Left hindlimb (tissue), 1 donor: ENCODE data around the gene MYEOV.

Experiments
- DNase-seq: peaks from one replicate; pipeline ENCODE4 v3.0.0-alpha.2; 2018

The MYEOV gene

GRCh38 chr11:69302447-69303020, 8.6 kb downstream of the MYEOV start:
- DNase-seq: no peak

GRCh38 chr11:69303427-69303826, 9.5 kb downstream of the MYEOV start:
- no peak for DNase-seq

- no peak for DNase-seq
Measured at GRCh38 chr11:69304258-69304657, 10.3 kb downstream of the MYEOV start.

- no peak for DNase-seq
Measured at GRCh38 chr11:69304686-69305085, 10.7 kb downstream of the MYEOV start.

- peak; percentile 31 for DNase-seq
Measured at GRCh38 chr11:69305885-69306540, 12.1 kb downstream of the MYEOV start.

GRCh38 chr11:69306821-69307220, 12.9 kb downstream of the MYEOV start:
- DNase-seq: peak; percentile 8

- DNase-seq: peak; percentile 30
Measured at GRCh38 chr11:69307421-69307820, 13.5 kb downstream of the MYEOV start.

GRCh38 chr11:69307871-69308431, 14.0 kb downstream of the MYEOV start:
- no peak for DNase-seq

GRCh38 chr11:69308491-69308911, 14.5 kb downstream of the MYEOV start:
- DNase-seq: peak; percentile 34

- peak; percentile 20 for DNase-seq
Measured at GRCh38 chr11:69308936-69309615, 15.1 kb downstream of the MYEOV start.

- DNase-seq: peak; percentile 58
Measured at GRCh38 chr11:69309631-69310280, 15.8 kb downstream of the MYEOV start.

GRCh38 chr11:69310351-69310750, 16.4 kb downstream of the MYEOV start:
- no peak for DNase-seq

GRCh38 chr11:69310934-69311766, 17.2 kb downstream of the MYEOV start:
- DNase-seq: peak; percentile 21

GRCh38 chr11:69311767-69312385, 17.9 kb downstream of the MYEOV start:
- DNase-seq: peak; percentile 76

- peak; percentile 74 for DNase-seq
Measured at GRCh38 chr11:69312453-69313404, 18.8 kb downstream of the MYEOV start.

- no peak for DNase-seq
Measured at GRCh38 chr11:69313992-69314391, 20.0 kb downstream of the MYEOV start.

GRCh38 chr11:69314555-69314954, 20.6 kb downstream of the MYEOV start:
- peak; percentile 4 for DNase-seq

- DNase-seq: no peak
Measured at GRCh38 chr11:69316956-69317355, 23.0 kb downstream of the MYEOV start.

- no peak for DNase-seq
Measured at GRCh38 chr11:69317401-69318092, 23.6 kb downstream of the MYEOV start.

- no peak for DNase-seq
Measured at GRCh38 chr11:69318093-69318420, 24.1 kb downstream of the MYEOV start.
